Measurements from ENCODE around the gene ARHGAP22. TPM values are rescaled to one million over a fixed set of nuclear protein-coding genes. Genes with fewer than 3 reads are reported as not detected.

Gene ARHGAP22
- polyA plus RNA-seq, 4 donors, result 1.4 to 3.3 (median 1.9) TPM

DNA sequence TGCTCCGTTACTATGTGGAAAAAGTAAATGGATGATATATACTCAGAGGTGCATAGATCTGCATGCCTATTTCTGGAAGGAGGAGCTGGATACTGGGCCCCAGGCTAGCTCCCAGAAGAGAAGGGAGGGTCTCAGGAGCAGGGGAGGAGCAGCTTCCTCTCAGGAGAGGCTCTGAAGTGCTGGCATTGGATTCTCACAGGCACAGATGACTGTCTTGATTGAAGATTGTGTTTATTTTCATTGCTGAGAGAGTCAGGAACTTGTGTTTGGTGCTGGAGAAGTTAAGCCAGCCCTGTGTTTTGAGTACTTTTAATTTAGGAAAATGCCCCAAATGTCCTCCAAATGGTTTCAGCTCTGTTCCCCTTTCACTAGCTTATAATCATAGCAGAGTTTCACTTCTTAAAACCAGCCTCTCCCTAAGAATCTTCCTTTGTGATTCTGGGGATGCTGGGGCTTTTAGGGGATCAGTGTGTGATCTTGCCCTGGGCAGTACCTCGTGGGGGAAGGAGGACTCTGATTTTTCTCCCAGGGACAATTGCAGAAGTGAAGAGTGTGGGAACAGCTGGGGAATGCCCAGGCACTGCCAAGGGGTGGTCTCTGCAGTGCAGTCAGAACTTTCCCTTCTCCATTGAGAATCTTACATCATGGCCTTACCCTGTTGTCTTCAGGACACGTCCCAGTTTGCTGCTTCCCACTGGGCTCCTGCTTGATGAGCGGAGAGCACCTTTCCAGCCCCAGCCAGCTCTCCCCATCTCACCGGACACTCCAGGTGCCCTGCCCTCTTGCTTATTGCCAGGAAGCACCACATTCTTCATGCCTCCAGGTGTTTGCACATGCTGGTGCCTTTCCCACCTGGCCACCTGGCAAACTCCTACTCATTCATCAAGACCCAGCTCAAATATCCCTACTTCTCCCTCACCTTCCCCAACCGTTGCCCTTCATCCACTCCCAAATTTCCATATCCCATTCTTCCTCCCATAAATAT lies 102.8 kb downstream of the ARHGAP22 start:
- DNase-seq (ENCODE audit: low read depth in 4 of 4, low spot score in 2 of 4), result no peak

DNA sequence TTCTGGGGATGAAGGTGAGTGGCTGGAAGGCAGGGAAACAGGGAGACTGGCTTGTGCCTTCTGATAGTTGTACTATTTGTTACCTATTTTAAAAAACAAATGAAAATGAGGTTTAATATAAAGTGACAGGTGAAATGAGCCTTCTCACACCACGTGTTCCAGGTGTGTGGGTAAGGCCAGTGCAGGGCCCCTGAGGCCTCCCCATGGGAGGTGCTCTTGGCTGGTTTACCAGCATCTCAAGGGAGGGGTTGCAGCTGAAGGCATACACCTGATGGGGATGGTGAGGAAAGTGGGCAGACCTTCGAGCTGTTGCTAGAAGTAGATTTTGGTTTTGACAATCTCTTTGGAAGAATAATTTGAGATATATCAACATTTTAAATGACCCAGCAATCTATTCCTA lies 103.6 kb downstream of the ARHGAP22 start:
- no peak for DNase-seq (ENCODE audit: low read depth in 4 of 4, low spot score in 2 of 4)

DNA sequence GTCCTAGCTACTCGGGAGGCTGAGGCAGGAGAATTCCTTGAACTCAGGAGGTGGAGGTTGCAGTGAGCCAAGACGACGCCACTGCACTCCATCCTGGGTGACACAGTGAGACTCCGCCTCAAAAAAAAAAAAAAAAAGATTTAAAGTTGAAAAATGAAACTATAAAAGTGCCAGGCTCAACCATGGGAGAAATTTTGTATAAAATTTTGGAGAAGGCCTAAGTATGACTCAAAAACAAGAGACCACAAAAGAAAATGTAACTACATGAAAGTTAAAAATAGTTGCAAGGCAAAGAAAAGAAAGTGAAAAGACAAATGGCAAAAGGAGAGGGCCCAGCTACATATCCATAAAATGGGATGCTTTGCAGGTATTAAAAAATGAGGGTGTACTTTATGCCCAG lies 104.1 kb downstream of the ARHGAP22 start:
- DNase-seq (ENCODE audit: low read depth in 4 of 4, low spot score in 2 of 4), result no peak

DNA sequence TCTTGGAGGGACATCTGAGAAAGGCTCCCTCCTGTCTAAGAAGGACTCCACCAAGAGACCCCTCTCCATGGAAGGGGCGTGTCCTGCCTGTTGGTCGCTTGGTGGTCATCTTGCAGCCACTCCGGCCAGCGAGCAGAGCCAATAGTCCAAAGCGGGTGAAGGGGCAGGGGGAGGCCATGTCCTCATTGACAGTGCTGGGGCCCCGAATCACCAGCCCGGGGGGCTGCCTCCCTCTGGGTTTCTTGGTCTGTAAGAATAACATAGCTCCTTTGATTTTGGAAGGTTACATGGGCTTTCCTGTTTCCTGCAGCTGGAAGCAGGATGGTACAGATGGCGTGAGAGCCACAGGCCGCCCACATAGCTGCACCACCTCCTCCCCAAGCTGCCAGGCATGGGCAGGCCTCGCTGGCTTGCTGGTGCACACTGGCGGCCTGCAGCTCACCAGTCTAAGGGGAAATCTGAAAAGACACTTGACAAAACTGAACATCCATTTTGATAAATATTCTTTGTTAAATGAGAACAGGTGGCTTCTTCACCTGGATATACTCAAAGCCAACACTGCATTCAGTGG lies 105.8 kb downstream of the ARHGAP22 start:
- no peak for DNase-seq (ENCODE audit: low read depth in 4 of 4, low spot score in 2 of 4)

GRCh38 chr10:48497780-48498770 lies 106.8 kb downstream of the ARHGAP22 start:
- DNase-seq (ENCODE audit: low read depth in 4 of 4, low spot score in 2 of 4), result no peak

DNA sequence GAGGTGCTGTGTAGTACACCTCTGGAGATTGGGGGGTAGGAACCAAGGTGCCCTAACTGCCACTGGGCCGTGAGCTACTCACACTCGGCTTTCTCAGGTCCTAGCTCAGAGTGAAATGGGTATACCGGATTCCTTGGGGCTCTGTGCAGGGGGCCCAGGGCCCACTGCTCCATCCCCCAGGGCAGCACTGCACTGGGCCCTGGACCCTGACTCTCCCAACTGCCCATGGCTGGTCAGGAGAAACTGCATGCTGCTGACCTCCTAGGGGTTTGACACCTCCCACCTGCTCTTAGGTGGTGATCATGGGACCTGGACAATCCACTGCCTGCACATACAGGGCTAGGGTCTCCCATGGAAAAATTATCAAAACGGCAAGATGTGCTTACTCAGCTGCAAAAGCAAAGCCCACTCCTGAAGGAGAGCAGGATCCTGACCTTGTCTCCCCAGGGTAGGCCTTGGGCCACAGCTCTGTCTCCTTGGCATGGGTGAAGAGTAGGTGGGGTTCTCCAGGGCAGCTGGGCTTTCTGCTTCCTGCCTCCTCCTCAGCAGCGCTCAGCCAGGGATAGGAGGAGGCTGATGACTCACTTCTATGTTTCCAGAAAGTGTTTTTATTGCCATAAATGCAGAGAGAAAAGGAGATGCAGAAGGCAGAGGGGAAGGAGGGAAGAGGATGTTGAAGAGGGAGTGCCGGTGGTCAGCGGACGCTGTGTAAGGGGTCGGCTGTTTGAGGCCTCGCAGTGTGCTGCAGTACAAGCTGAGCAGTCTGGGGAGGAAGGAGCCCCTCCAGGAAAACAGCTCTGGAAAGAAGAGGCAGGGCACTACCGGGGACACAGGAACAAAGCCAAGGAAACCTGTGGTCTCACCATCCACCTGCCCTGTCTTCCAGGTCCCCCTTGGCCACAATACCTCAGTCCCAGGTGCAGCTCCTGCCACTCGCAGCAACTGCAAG lies 107.8 kb downstream of the ARHGAP22 start:
- DNase-seq (ENCODE audit: low read depth in 4 of 4, low spot score in 2 of 4), result no peak

DNA sequence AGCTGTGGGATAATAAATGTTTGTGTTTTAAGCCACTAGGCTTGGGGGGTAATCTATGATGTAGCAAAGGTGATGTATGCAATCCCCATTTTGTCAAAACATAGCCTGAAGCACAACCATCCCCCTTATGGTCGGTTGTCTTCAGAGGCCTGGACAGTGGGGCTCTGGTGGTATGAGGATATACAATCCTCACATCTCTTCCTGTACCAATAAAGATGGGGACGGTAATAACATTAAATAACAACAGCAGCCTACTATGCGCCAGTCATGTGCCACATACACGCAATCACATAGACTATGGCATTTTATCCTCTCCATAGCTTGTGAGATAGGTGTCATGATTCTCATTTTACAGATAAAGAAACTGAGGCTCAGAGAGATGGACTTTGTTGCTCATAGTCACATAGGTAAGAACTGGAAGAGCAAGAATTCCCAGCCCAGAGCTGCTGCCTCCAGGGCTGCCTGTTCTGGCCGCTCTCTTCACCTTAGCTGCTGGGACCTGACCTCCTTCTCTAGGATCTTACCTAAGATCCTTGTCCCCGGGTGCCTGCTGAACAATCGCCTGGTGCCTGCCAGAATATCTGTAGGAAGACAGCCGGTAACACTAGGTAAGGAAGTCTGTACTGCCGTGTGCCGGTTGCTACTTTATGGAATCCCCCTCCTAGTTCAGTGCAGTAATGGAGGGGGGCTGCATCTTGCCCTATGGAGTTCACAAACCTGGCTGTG lies 108.6 kb downstream of the ARHGAP22 start:
- no peak for DNase-seq (ENCODE audit: low read depth in 4 of 4, low spot score in 2 of 4)

GRCh38 chr10:48495282-48496045 lies 109.4 kb downstream of the ARHGAP22 start:
- DNase-seq (ENCODE audit: low read depth in 4 of 4, low spot score in 2 of 4), result no peak

- DNase-seq (ENCODE audit: low read depth in 4 of 4, low spot score in 2 of 4), result no peak
Observed at GRCh38 chr10:48494611-48495010, 110.3 kb downstream of the ARHGAP22 start.

DNA sequence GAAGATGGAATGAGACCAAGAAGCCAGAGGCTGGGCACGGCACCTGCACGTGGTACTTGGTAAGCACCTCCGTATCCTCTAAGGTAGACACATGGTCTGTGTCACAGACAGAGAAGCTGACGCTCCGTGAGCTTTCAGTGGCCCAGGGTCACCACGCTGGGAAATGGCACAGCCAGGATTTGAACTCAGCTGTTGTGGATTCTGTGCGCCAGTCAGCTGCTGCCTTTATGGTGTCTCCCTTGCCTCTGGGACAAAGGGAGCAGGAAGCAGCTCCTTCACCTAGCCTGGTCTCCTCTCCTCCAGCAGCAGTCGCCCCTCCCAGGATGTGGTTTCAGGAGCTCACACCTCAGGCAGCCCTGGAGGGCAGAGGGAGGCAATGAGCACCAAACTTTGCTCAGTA lies 110.8 kb downstream of the ARHGAP22 start:
- no peak for DNase-seq (ENCODE audit: low read depth in 4 of 4, low spot score in 2 of 4)

DNA sequence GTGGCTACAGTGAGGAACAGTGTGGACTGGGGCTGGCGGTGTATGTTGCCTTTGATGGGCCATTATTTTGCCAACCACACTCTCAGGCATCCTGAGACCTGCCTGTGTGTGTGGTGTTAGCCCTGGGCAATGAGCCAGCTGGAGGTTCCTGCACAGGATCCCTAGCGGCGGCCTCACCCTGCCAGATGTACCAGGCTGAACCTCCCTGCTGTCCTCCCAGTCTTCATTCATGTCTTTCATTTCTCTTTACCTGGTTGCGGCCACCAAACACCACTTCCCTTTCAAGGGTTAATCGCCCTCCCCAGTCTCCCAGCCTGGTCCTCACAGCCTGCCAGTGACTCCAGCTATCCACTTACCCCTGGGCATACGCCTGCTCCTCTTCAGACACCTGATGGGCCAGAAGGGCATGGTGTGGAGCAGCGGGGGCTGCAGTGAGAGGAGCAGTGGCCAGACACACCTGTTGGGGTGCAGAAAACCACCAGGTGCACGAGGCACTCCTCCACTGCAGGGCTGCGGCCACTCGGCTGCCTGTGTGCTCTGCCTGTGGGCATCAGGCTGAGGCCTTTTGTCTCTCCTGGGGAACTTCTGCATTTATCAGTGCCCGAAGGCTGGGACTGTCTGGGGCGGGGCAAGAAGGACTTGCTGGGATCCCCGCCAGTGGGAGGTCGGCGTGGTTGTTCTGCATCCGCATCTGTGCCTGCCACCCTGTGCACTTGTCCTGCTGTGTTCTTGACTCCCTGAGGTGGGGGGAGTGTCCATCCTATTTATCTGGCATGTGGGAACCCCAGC lies 111.6 kb downstream of the ARHGAP22 start:
- DNase-seq (ENCODE audit: low read depth in 4 of 4, low spot score in 2 of 4), result no peak

- DNase-seq (ENCODE audit: low read depth in 4 of 4, low spot score in 2 of 4), result no peak
Observed at GRCh38 chr10:48492201-48492600, 112.7 kb downstream of the ARHGAP22 start.

- DNase-seq (ENCODE audit: low read depth in 4 of 4, low spot score in 2 of 4), result no peak
Observed at GRCh38 chr10:48491392-48492139, 113.3 kb downstream of the ARHGAP22 start.

GRCh38 chr10:48490946-48491345 lies 113.9 kb downstream of the ARHGAP22 start:
- no peak for DNase-seq (ENCODE audit: low read depth in 4 of 4, low spot score in 2 of 4)

- no peak for DNase-seq (ENCODE audit: low read depth in 4 of 4, low spot score in 2 of 4)
Observed at GRCh38 chr10:48490571-48490940, 114.3 kb downstream of the ARHGAP22 start.

DNA sequence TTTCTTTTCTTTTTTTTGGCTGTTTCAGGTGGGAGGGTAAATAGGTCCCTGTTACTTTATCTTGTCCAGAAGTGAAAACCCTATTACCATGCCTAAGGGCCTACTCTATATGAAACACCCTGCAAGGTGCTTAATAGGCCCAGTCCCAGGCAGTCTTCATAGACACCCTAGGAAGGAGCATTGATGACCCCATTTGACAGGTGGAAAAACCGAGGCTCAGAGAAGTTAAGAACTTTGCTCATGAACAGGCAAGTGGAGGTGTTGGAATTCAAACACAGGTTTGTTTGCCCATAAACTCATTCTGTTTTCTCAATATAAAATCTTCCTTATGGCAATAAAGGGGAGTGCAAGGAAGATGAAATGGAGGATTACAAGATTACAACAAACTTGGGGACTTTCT lies 115.8 kb downstream of the ARHGAP22 start:
- DNase-seq (ENCODE audit: low read depth in 4 of 4, low spot score in 2 of 4), result no peak

DNA sequence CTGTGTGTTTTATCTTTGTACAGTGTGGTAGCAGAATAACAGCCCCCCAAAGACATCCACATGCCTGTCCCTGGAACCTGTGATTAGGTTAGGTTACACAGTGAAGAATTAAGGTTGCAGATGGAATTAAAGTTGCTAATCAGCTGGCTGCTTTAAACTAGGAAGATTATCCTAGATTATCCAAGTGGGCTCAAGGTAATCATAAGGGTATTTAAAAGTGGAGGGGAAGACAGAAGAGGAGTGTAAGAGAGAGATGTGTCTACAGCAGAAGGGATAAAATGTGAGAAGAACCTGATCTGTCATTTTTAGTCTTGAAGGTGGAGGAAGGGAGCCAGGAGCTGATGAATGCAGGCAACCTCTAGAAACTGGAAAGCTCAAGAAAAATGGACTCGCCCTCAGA lies 117.6 kb downstream of the ARHGAP22 start:
- DNase-seq (ENCODE audit: low read depth in 4 of 4, low spot score in 2 of 4), result no peak
